Tibial artery (tissue), 4 donors: Measurements from ENCODE around the gene GLMN.

Experiments used
- DNase-seq, 2 donors: peaks; one replicate each; pipeline ENCODE4 v3.0.0-alpha.2; 2019
- H3K27ac ChIP-seq, 2 donors: fragments of 200-600 bp; sonication (generic) in 1 of 2; 1 replicate in 1 of 2; 2 replicates in 1 of 2; pipeline ENCODE4 v1.5.1; 2018 to 2019; ENCODE audit warnings: mild to moderate bottlenecking in 1 of 2
- H3K27me3 ChIP-seq, 2 donors: fragments of 200-600 bp; sonication (generic) in 1 of 2; one replicate each; pipeline versions ENCODE4 v1.5.1 to v1.6.0; 2016 to 2019
- H3K36me3 ChIP-seq, 3 donors: fragments of 200-600 bp; sonication (generic) in 2 of 3; one replicate each; pipeline ENCODE4 v1.5.1; 2016 to 2019; ENCODE audit warnings: mild to moderate bottlenecking in 2 of 3
- H3K4me1 ChIP-seq, 4 donors: fragments of 200-600 bp; sonication (generic) in 2 of 4; 1 replicate in 3 of 4; 2 replicates in 1 of 4; pipeline ENCODE4 v1.5.1; 2016 to 2019
- H3K4me3 ChIP-seq, 2 donors: fragments of 200-600 bp; sonication (generic) in 1 of 2; 1 replicate in 1 of 2; 2 replicates in 1 of 2; pipeline ENCODE4 v1.5.1; 2018 to 2019; ENCODE audit warnings: mild to moderate bottlenecking in 2 of 2
- H3K9me3 ChIP-seq, 3 donors: fragments of 200-600 bp; sonication (generic) in 1 of 3; one replicate each; pipeline ENCODE4 v1.5.1; 2016 to 2019
- CTCF ChIP-seq, 2 experiments: fragments of 200-600 bp in 1 of 2; fragments of 450-650 bp in 1 of 2; IDR thresholded peaks; one replicate each; pipeline ENCODE4 v1.5.1; 2017 to 2019; ENCODE audit warnings: antibody characterized with exemption in 2 of 2, mild to moderate bottlenecking in 1 of 2, moderate library complexity in 1 of 2
- intact Hi-C: fragments of 100-400 bp; cut with DNase I; formaldehyde crosslinking; loops from one replicate; pipeline ENCODE4 v1.15.0; 2023; ENCODE audit warnings: low total_unique reads

Gene GLMN

GRCh38 chr1:92307980-92308379 lies 9.2 kb upstream of the GLMN start:
- Histone ChIP-seq H3K9me3 (no peaks in the 10 kb centered on the region), H3K27ac (no peak overlapping the region), H3K4me1 (no peaks in the 10 kb centered on the region), H3K36me3 (peaks cover 12 to 58% (median 18%) of the 10 kb centered on the region in 3 donors), H3K27me3 (no peaks in the 10 kb centered on the region), H3K4me3 (no peak overlapping the region)
- no peak for TF ChIP-seq CTCF (IDR thresholded peaks at IDR 0.05)
- DNase-seq = no peak
- intact Hi-C loops = no loop called here

GRCh38 chr1:92306020-92306419 lies 7.2 kb upstream of the GLMN start:
- Histone ChIP-seq H3K27ac (no peak overlapping the region), H3K4me1 (no peaks in the 10 kb centered on the region), H3K4me3 (no peak overlapping the region), H3K27me3 (no peaks in the 10 kb centered on the region), H3K9me3 (no peaks in the 10 kb centered on the region), H3K36me3 (peaks cover 12 to 45% (median 12%) of the 10 kb centered on the region in 3 donors)
- no peak for TF ChIP-seq CTCF (IDR thresholded peaks at IDR 0.05)
- DNase-seq = no peak
- intact Hi-C loops = no loop called here

- Histone ChIP-seq H3K27me3 (no peaks in the 10 kb centered on the region), H3K36me3 (peaks cover 7 to 25% (median 12%) of the 10 kb centered on the region in 3 donors), H3K4me3 (no peak overlapping the region), H3K9me3 (no peaks in the 10 kb centered on the region), H3K27ac (no peak overlapping the region), H3K4me1 (peaks cover 0 to 15% (median 11%) of the 10 kb centered on the region in 4 donors)
- DNase-seq = no peak
- intact Hi-C loops = no loop called here
- no peak for TF ChIP-seq CTCF (IDR thresholded peaks at IDR 0.05)
Observed at GRCh38 chr1:92301021-92301420, 2.2 kb upstream of the GLMN start.

GRCh38 chr1:92299477-92300150 lies 827 bp upstream of the GLMN start:
- H3K9me3 ChIP-seq = no peaks in the 10 kb centered on the region
- H3K4me3 ChIP-seq = peak overlapping the region; percentile 77 to 98
- H3K27ac ChIP-seq = peak overlapping the region; percentile 87 to 95
- no peak for DNase-seq
- H3K27me3 ChIP-seq = no peaks in the 10 kb centered on the region
- intact Hi-C loops = no loop called here
- peaks cover 0 to 15% (median 11%) of the 10 kb centered on the region in 4 donors for H3K4me1 ChIP-seq
- peaks cover 2 to 24% (median 3%) of the 10 kb centered on the region in 3 donors for H3K36me3 ChIP-seq
- TF ChIP-seq CTCF (IDR thresholded peaks at IDR 0.05) = no peak

- intact Hi-C loops = no loop called here
- Histone ChIP-seq H3K27ac (peak overlapping the region; percentile 87 to 95), H3K4me3 (peak overlapping the region; percentile 77 to 98), H3K4me1 (peaks cover 0 to 15% (median 11%) of the 10 kb centered on the region in 4 donors), H3K27me3 (no peaks in the 10 kb centered on the region), H3K36me3 (peaks cover 0 to 21% (median 0%) of the 10 kb centered on the region in 3 donors), H3K9me3 (no peaks in the 10 kb centered on the region)
- TF ChIP-seq CTCF (IDR thresholded peaks at IDR 0.05) = peak in 1 of 2 experiments; percentile 9
- DNase-seq = no peak
Observed at GRCh38 chr1:92298213-92298572, 594 bp downstream of the GLMN start.
